HG02840 (cell line): ENCODE data around the gene DLK1.

ENCODE experiments used
- ATAC-seq: cut with Tn5 transposase; IDR thresholded peaks from one replicate; pipeline ENCODE4 v1.9.1; 2021; ENCODE audit warnings: mild to moderate bottlenecking, moderate library complexity, moderate number of reproducible peaks; ENCODE audit not compliant: unreplicated experiment, low FRiP score

DLK1 gene

GRCh38 chr14:100749967-100750597, 23.4 kb downstream of the DLK1 start:
- no peak for ATAC-seq

- ATAC-seq = no peak
Measured at GRCh38 chr14:100750762-100751699, 24.3 kb downstream of the DLK1 start.

GRCh38 chr14:100754020-100754419, 27.3 kb downstream of the DLK1 start:
- no peak for ATAC-seq

- ATAC-seq = no peak
Measured at GRCh38 chr14:100755649-100756048, 29.0 kb downstream of the DLK1 start.

GRCh38 chr14:100761481-100761880, 34.8 kb downstream of the DLK1 start:
- no peak for ATAC-seq

- ATAC-seq = no peak
Measured at GRCh38 chr14:100762089-100762515, 35.4 kb downstream of the DLK1 start.

GRCh38 chr14:100762901-100763300, 36.2 kb downstream of the DLK1 start:
- ATAC-seq = no peak

GRCh38 chr14:100764471-100765115, 37.9 kb downstream of the DLK1 start:
- no peak for ATAC-seq

- no peak for ATAC-seq
Measured at GRCh38 chr14:100765296-100765695, 38.6 kb downstream of the DLK1 start.

GRCh38 chr14:100765991-100766390, 39.3 kb downstream of the DLK1 start:
- ATAC-seq = no peak

- no peak for ATAC-seq
Measured at GRCh38 chr14:100767003-100767787, 40.5 kb downstream of the DLK1 start.

GRCh38 chr14:100767788-100768536, 41.3 kb downstream of the DLK1 start:
- ATAC-seq = no peak

- ATAC-seq = no peak
Measured at GRCh38 chr14:100769035-100769939, 42.6 kb downstream of the DLK1 start.

GRCh38 chr14:100770046-100770445, 43.4 kb downstream of the DLK1 start:
- ATAC-seq = no peak

GRCh38 chr14:100770605-100771120, 44.0 kb downstream of the DLK1 start:
- ATAC-seq = no peak

- no peak for ATAC-seq
Measured at GRCh38 chr14:100771121-100771800, 44.6 kb downstream of the DLK1 start.

GRCh38 chr14:100772607-100773165, 46.0 kb downstream of the DLK1 start:
- ATAC-seq = no peak
